HG03097 (cell line): Measurements from ENCODE around the gene OTOP3.
A peak's percentile ranks its signal among the peaks of the same experiment; 100 is the strongest.
"Not testable (repeated sequence)": the region's sequence is repeated elsewhere in the genome, so short reads cannot be mapped to it uniquely, and the experiment has no call there.

Experiments
- ATAC-seq: cut with Tn5 transposase; IDR thresholded peaks from one replicate; pipeline ENCODE4 v1.9.1; 2021; ENCODE audit not compliant: unreplicated experiment, low FRiP score

The OTOP3 gene

DNA sequence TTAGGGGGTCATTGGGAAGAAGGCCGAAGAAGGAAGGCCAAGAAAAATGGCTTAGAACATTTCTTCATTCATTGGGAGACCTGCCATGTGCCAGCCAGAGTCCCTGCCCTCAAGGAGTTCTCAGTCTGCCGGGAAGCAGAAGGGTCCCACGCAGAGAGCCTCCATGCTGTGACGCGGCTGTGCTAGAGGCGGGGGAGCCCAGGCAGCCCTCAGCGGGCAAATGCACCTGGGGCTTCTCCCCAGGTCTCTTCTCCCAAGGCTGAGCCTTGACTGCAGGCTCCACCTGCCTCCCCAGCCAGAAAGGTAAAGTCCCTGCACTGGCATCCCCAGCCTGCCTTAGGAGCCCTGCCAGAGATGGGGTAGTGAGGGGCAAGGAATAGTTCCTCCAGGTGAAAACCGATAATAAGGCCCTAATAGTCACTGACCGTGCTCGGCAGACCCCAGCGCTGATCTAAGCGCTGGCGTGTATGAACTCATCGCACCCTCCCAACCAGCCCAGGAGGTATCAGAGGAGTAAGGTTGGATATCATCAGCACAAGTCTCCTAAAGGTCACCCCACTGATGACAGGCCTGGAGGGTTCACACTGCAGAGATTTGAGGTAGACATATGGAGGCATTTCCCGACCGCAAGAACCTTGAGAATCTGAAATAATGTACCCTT lies 45.8 kb downstream of the OTOP3 start:
- ATAC-seq: no peak

DNA sequence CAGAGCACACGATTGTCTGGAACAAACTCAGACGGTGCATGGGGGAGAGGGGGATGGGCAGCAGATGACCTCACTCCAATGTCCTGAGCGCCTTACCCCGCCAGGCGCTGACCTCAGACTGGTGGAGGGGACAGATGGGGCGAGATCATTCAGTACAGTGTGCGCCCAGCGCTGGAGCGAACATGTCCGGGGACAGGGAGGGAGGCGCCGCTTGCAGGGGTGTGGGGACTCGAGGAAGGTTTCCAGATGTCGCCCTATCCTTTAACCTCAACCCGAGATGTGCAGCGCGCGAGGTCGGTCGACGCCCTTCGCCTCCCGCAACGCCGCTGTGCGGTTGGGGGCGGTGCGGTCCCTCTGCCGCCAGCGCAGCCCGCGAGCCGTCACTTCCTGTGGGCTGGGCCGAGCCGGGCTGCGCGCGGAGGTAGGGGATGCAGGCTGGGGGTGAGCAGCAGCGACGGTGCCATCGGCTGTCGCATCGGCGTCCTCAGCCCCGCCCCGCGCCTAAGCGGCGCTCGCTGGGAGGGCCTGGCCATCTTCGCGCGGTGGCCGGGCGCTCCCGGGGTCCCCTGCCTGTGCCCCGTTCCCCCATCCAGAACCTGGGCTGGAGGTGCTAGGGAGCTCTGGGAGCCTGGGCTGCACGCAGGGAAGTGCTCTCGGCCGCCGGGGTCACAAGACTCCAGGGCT lies 46.4 kb downstream of the OTOP3 start:
- no peak for ATAC-seq

DNA sequence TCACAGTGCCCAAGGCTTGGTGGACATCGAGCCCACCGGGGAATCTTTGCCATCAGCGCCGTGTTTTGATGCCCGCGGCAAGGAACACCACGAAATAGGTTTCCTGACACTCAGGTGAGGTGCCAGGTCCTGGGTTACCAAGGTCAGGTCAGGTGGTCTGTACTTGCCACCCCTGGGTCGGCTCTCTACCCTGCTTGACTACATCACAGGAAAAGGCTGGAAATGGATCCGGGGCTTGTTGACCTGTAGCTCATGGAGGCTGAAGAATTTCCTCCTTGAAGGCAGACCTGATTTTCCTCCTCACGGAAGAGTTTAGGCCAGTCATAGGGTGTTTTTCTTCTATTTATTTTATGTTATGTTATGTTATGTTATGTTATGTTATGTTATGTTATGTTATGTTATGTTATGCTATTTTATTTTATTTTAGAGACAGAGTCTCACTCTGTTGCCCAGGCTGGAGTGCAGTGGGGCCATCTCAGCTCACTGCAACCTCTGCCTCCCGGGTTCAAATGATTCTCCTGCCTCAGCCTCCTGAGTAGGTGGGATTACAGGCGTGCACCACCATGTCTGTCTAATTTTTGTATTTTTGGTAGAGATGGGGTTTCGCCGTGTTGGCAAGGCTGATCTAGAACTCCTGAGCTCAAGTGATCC lies 47.1 kb downstream of the OTOP3 start:
- not testable (repeated sequence) for ATAC-seq

DNA sequence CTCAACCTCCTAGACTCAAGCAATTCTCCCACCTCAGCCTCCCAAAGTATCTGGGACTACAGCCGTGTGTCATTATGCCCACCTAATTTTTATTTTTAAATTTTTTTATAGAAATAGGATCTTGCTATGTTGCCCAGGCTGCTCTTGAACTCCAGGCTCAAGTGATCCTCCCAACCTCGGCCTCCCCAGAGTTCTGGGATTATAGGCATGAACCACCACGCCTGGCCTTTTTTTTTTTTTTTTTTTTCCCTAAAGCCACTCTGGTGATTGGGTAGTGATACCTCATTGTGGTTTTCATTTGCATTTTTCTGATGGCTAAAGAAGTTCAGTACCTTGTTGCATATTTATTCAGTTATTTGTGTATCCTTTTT lies 50.5 kb downstream of the OTOP3 start:
- no peak for ATAC-seq

DNA sequence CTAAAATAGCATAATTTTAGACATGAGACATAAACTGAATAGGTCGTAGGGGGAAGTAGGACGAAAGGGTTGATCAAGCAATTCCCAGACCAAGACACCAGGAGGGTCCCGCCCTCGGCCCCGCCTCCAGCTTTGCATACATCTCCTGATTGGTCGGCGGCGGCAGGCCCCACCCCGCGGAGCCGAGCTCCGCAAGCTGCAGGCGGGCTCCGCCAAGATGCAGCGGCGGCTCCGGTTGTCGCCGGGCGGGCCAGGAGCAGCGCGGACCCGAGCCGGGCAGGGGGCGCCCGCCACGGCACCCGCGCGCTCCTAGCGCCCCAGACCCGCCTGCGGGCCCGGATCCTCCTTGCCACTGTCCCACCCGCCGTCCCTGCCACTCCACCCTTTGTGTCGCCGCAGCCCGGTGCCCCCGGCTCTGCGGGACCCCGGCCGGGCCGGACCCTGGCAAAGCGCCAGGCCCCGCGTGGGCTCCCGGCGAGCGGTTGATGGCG lies 51.8 kb downstream of the OTOP3 start, which contains the start of gene CDR2L:
Gene CDR2L (plus strand): TSS at position 215 of the 491 bp plus-strand sequence. CDS start 412 bp downstream, outside the sequence.
- peak; percentile 91 for ATAC-seq

DNA sequence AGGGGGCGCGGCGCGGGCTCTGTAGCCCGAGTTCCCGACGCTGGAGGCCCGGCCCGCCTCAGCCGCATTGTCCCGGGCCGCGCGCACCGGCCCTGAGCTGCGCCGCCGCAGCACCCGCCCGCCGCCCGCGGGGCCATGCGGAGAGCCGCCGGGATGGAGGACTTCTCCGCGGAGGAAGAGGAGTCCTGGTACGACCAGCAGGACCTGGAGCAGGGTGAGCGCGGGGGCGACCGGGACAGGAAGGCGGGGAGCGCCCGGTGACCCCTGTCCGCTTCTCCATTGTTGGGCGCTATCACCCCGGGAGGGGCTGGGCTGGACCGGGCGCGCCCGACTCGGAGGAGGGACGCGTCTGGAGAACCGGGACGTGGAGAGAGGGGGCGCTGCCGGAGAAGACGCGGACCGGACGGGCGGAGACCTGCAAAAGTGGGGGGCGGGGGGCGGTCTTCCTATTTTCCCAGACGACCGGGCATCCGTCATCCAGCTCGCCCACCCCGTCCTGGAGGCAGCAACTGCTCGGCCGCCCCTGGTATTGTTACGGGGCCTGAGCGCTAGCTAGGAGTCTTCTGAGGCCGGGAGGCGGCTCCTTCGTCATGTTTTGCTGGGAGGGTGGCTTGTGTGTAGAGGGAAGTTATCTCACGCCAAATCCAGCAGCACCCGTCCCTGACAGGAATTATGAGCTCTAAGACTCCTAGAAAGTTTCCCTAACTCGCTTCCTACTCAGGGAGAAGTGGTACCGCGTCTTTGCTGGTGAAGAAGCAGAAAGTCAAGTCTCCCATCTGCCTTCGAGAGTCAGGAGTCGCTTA lies 52.4 kb downstream of the OTOP3 start:
- ATAC-seq: peak; percentile 27

DNA sequence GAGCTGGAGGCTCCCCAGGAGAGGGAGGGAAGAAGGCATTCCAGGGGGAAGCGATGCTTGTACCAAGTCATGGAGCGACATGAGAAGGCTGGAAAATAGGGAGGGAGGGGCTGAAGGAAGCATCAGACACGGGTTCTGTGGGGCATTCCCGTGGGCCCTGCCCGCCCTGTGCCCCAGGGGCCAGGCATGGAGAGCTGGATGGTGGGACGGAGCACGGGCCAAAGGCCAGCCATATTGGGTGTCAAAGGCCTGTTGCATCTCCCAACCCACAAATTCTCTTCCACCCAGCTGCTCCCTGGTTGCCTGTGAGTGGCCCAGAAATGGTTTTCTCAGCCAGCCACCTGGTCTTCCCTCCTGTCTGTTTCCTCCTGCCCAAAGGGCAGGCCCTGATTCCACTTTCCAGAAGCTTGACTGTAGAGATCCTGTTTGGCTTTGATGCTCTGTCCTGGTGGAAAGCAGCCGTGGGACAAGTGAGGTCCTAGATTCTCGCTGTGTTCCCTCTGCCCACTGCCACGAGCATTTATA lies 54.9 kb downstream of the OTOP3 start:
- no peak for ATAC-seq

DNA sequence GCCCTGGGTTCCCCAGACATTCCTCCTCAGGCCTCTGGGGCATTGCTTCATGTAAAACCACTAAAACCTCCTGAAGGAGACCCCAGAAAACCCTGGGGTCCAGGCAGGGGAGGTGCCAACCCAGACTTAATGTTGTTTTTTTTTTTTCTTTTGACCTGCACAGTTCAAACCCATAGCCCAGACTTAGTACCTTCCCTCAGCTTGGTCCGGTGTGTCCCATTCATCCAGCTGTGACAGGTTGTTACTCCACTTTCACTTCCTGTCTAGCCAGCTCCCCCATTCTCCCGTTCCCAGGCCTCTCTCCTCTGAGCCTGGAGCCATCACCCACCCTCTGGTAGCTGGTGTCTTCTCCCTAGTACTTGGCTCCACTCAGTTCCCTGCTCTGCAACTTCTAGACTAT lies 56.5 kb downstream of the OTOP3 start:
- no peak for ATAC-seq

DNA sequence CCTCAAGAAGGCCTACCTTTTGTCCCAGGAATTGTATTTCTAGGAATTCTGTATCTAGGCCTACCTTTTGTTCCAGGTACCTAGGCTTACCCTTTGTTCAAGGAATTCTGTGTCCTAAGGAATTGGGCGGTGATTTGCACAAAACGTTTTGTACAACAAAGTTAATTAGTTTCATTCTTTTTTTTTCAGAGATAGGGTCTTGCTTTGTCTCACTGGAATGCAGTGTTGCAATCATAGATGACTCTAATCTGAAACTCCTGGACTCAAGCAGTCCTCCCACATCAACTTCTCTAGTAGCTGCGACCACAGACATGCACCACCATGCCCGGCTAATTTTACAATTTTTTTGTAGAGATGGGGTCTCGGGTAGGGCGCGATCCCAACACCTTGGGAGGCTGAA lies 58.7 kb downstream of the OTOP3 start:
- no peak for ATAC-seq

DNA sequence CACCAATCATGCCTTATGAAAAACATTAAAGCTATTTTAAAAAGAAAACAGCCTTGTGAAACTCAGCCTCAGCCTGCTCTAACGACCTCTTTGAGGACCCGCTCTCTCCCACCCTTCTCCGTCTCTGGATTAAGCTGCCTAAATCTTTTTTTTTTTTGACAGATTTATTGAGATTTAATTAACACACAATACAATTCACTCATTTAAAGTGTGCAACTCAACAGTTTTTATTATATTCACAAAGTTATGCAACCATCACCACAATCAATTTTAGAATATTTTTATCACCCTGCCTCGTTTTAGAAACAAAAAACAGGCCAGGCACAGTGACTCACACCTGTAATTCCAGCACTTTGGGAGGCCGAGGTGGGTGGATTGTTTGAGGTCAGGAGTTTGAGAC lies 60.1 kb downstream of the OTOP3 start:
- ATAC-seq: no peak

DNA sequence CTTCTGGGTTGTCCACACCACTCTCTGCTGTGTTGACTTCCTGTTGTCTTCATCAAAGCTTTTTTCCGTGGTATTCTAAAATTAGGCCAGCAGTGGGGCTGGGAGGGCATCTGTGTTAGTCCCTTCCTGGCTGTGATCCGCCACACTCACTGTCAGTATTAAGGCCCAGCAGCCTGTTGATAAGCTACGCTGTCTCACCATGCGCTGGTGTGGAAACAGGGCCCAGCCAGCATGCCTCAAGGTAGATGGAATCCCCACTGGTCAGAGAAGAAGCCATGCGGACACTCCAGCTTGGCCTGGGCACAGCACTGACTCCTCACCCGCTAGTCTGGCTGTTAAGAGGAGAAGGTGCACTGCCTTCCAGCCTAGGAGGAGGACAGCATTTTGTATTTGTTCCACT lies 63.1 kb downstream of the OTOP3 start:
- no peak for ATAC-seq

DNA sequence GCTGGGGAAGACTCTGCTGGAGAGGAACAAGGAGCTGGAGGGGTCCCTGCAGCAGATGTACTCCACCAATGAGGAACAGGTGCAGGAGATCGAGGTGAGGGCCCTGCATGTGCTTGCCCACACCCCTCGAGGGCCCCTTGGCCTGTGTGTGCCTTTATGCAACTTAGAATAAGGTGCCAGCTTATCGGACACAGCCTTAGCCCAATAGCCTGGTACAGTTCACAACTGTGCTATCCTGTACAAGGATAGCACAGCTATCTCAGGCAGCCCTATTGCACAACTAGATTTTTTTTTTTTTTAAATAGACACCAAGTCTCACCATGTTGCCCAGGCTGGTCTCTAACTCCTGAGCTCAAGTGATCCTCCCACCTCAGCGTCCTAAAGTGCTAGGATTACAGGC lies 63.8 kb downstream of the OTOP3 start:
- ATAC-seq: no peak
